Stomach smooth muscle (tissue), 2 donors: ENCODE results near the gene INF2.

Experiments used
- H3K27ac ChIP-seq: one replicate; pipeline ENCODE4 v1.7.0; 2013; ENCODE audit warnings: mild to moderate bottlenecking, low read length, inconsistent platforms
- H3K27me3 ChIP-seq, 2 donors: one replicate each; pipeline ENCODE4 v1.7.0; 2013; ENCODE audit warnings: low read length in 2 of 2; ENCODE audit not compliant: insufficient read depth in 2 of 2, control insufficient read depth in 1 of 2
- H3K36me3 ChIP-seq, 2 donors: one replicate each; pipeline ENCODE4 v1.7.0; 2013; ENCODE audit warnings: low read length in 2 of 2; ENCODE audit not compliant: control insufficient read depth in 2 of 2, insufficient read depth in 2 of 2
- H3K4me1 ChIP-seq: one replicate; pipeline ENCODE4 v1.7.0; 2013; ENCODE audit warnings: low read length; ENCODE audit not compliant: control insufficient read depth, insufficient read depth
- H3K4me3 ChIP-seq, 2 donors: one replicate each; pipeline ENCODE4 v1.7.0; 2013; ENCODE audit warnings: low read length in 2 of 2
- H3K9ac ChIP-seq, 2 donors: one replicate each; pipeline ENCODE4 v1.7.0; 2013; ENCODE audit warnings: low read length in 2 of 2, mild to moderate bottlenecking in 1 of 2
- H3K9me3 ChIP-seq, 2 donors: one replicate each; pipeline ENCODE4 v1.7.0; 2013; ENCODE audit warnings: low read length in 2 of 2; ENCODE audit not compliant: control insufficient read depth in 2 of 2
- donor health status: healthy.
- donor health status: Pancreatic carcinoma.

INF2 gene

GRCh38 chr14:104692261-104692938 is 3.0 kb downstream of the INF2 start:
- Histone ChIP-seq H3K4me3 (no peak overlapping the region), H3K27ac (no peak overlapping the region)

DNA sequence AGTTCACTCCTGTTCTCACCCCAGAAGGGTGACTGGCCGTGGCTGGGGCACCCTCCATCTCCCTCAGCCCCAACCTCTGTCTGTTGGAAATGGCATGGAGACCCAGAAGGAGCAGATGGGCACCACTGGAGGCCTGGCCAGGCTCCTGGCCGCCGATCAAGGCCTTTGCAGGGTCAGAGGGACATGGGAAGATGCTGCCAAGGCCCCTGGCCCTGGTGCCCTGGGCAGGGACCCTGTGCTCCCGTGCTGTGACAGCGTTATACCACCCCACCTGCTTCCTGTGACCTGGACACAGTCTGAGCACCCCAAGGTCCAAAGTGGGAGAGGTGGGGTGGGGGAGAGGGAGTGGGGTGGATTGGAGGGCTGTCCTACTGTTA is 3.5 kb downstream of the INF2 start:
- Histone ChIP-seq H3K4me3 (no peak overlapping the region), H3K9ac (no peak overlapping the region), H3K27ac (no peak overlapping the region), H3K36me3 (no peaks in the 10 kb centered on the region), H3K9me3 (no peaks in the 10 kb centered on the region), H3K27me3 (no peaks in the 10 kb centered on the region), H3K4me1 (peaks cover 88% of the 10 kb centered on the region)

More at GRCh38 chr14:104692261-104692938, 3.0 kb downstream of the INF2 start:
- H3K9ac ChIP-seq: peak overlapping the region in 1 of 2 donors; percentile 42
- H3K4me1 ChIP-seq: peaks cover 88% of the 10 kb centered on the region
- no peaks in the 10 kb centered on the region for H3K36me3 ChIP-seq
- H3K27me3 ChIP-seq: no peaks in the 10 kb centered on the region
- no peaks in the 10 kb centered on the region for H3K9me3 ChIP-seq

DNA sequence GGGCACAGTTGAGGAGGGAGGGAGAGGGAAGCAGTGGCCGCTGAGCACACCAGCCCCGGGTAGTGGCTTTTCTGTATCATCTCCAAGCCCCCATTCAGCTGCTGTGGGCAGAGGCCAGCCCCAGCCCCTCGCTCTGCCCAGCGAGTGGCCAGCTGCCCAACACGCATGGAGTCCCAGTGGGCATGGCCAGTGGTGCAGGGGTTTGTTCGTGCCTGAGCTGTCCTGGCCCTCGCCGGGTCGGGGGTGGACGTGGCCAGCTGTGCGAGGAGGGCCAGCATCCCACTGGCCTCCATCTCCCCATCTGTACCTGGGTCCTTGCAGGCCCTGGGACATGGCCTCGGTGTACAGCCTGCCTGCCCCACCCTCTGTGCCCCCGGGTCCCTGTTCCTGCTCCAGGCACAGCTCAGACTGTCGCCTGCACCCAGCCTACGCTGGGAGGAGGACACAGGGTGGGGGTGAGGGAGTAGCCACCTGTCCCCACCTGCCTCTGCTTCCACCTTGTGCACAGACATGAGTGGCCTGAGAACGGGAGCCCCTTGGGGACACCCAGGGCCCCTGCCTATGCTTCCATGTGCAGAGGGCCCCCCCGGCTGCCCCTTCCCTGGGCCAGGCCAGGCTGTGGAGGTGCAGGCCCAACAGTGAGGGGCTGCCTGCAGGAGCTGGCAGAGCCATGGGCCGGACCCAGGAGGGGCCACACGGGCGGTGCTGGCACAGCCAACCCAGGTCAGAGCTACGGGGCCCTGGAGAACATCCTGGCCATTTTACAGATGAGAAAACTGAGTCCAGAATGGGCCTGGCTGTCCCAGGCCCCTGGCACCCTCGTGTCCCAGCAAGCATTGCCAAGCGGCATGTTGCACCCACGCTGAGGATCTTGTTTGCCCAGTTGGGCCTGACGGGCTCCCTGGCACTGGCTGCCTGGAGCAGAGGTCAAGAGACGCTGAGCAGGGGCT is 4.3 kb downstream of the INF2 start:
- no peak overlapping the region for H3K9ac ChIP-seq

DNA sequence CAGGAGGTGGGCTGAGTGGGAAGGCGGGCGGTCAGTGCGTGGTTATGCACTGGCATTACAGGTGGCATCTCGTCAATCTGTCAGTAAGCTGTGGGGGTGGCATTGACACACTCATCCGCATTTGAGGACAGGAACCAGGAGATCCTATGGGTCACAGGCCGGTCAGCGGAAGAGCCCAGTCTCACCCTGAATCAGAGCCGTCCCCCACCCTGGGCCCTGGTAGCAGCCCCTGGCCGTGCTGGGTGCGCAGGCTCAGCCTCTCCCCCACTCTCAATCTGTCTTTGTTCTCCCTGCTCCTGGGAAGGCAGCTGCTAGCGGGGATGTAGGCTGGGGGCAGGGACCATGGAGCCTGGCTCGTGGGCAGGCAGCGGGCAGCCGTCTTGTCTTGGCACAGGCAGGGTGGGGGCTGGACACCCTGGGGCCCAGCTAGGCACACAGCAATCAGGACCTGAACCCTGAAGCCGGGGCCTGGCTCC is 5.1 kb downstream of the INF2 start:
- Histone ChIP-seq H3K27me3 (no peaks in the 10 kb centered on the region), H3K9me3 (no peaks in the 10 kb centered on the region), H3K27ac (no peak overlapping the region), H3K36me3 (no peaks in the 10 kb centered on the region), H3K9ac (no peak overlapping the region), H3K4me1 (peaks cover 89% of the 10 kb centered on the region), H3K4me3 (no peak overlapping the region)

More for the DNA sequence above, 4.3 kb downstream of the INF2 start:
- no peak overlapping the region for H3K4me3 ChIP-seq
- H3K4me1 ChIP-seq: peaks cover 87% of the 10 kb centered on the region
- no peak overlapping the region for H3K27ac ChIP-seq
- no peaks in the 10 kb centered on the region for H3K36me3 ChIP-seq
- no peaks in the 10 kb centered on the region for H3K9me3 ChIP-seq
- no peaks in the 10 kb centered on the region for H3K27me3 ChIP-seq

DNA sequence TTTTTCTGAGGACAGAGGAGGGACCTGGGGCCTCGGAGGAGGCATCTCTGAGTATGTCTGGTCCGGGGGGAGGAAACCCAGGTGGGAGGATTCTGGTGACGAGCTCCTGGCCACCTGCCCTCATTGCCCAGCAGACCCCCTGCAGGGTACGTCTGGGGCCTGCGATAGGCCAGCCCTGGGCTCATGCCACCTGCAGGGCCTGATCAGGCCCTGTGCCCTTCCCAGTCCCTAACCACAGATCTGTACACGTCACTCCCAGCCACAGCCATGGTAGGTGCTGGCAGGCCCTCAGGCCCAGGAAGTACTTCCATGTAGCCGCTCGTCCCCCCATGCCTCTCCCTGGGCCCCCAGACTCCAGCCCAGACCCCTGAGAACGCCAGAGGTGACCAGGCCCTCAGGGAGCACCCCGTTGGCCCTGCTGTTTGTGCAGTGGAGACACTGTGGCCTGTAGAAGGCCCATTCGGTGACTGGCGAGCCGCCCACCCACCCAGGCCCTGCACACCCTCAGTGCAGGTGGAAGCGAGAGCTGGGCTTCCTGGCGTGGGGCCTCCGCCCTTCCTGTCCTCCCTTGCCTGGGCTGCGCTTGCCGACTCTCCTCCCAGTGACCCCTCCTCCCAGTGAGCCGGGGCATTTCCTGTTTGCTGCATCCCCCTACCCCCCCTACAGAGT is 5.7 kb downstream of the INF2 start:
- no peaks in the 10 kb centered on the region for H3K9me3 ChIP-seq
- no peak overlapping the region for H3K27ac ChIP-seq
- no peak overlapping the region for H3K4me3 ChIP-seq
- no peaks in the 10 kb centered on the region for H3K36me3 ChIP-seq
- no peaks in the 10 kb centered on the region for H3K27me3 ChIP-seq
- no peak overlapping the region for H3K9ac ChIP-seq
- H3K4me1 ChIP-seq: peaks cover 92% of the 10 kb centered on the region

DNA sequence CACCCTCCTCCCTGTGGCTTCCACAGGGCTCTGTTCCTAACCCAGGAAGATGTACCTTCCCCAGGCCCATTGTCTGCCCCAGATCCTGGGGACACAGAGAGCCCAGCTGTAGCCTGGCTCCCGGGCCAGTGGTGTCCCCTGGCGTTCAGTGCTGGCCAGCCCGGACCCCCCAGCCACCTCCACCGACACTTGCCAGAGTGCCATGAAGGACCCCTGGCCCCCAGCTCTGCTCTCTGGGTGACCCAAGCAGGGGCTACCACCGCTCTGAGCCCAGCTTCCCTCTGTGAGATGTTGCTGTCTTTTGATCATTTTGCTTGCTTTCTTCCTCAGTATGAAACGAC is 6.2 kb downstream of the INF2 start:
- Histone ChIP-seq H3K9me3 (no peaks in the 10 kb centered on the region), H3K9ac (no peak overlapping the region), H3K4me3 (no peak overlapping the region), H3K36me3 (no peaks in the 10 kb centered on the region), H3K27ac (no peak overlapping the region), H3K27me3 (no peaks in the 10 kb centered on the region), H3K4me1 (peaks cover 92% of the 10 kb centered on the region)

DNA sequence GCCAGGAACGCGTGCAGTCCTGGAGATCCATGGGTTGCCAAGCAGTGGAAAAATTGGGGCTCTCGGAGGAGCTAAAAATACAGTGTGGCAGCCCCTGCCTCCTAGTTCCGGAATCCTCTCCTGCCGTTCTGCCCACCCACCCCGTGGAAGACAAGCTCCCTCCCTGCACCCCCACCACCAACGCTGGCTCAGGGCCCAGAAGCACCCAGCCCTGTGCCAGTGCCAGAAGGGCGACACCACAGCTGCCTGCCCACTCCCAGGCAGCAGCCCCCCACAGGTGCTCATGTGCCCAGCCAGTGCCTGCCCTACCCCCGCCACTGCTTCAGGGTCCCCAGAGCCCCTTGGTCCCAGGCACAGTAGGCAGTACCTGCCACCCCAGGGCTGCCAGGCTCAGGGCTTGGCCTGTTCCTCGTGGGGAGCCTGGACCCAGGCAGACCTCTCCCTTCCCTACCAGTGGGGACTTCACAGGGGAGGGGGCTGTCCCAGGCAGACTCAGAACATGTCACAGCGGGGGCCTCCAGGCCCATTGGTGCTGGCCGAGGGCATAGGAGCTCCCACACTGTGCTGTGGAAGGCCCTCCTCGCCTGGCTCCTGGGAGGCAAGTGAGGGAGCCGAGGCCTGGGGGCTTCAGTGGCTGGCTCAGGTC is 7.4 kb downstream of the INF2 start:
- Histone ChIP-seq H3K9ac (no peak overlapping the region), H3K27me3 (no peaks in the 10 kb centered on the region), H3K36me3 (no peaks in the 10 kb centered on the region), H3K9me3 (no peaks in the 10 kb centered on the region), H3K4me1 (peaks cover 84% of the 10 kb centered on the region), H3K4me3 (no peak overlapping the region), H3K27ac (no peak overlapping the region)

DNA sequence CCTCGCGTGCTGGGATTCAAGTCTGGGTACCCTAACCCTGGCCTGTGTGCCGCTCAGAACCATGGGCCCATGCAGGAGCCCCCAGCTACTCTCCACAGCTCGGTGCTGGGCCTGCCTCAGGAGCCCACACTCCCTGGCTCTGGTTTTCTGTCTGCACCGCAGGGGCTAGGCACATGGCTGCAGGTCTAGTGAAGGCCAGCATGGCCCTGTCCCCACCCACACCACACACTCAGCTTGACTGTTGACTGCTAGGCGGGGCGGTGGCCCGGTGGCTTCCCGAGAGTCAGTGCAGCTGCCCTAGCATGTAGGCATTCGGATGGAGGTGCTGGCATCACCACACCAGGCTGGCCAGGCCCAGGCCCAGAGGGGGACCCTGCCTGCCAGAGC is 7.9 kb downstream of the INF2 start:
- H3K9ac ChIP-seq: no peak overlapping the region
- H3K36me3 ChIP-seq: no peaks in the 10 kb centered on the region
- H3K4me3 ChIP-seq: no peak overlapping the region
- peaks cover 79% of the 10 kb centered on the region for H3K4me1 ChIP-seq
- H3K27me3 ChIP-seq: no peaks in the 10 kb centered on the region
- H3K27ac ChIP-seq: no peak overlapping the region
- no peaks in the 10 kb centered on the region for H3K9me3 ChIP-seq

DNA sequence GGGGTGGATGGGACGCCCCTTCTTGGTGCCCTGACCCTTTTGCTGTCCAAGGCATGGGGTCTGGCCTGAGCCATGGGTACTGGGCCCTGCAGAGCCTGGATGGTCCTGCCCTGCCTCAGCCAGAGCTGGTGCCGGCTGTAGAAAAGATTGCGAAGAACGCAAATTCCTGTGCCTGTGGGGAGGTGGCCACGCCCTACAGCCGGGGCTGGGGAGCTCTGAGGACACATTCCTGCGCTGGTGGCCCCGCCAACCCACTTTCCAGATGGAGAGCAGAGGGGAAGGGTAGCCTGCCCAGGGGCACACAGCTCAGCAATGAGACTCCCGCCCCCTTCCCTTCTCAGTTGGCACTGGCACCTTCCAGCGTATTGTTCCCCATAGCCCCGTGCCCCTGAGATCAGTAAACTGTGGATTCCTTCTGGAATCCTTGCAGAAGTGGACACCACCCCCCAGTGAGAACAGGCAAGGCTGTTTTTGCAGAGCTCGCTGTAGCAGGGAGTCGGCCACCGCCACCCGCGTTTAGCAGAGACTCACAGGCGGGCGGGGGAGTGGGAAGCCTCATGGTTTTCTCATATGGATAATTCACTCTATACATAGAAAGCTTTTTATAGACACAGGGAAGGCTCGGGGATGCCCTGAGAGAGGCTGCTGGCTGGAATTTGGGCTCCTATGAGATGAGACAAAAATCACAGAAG is 8.6 kb downstream of the INF2 start:
- H3K4me3 ChIP-seq: no peak overlapping the region
- H3K9me3 ChIP-seq: no peaks in the 10 kb centered on the region
- H3K9ac ChIP-seq: no peak overlapping the region
- H3K27me3 ChIP-seq: no peaks in the 10 kb centered on the region
- H3K4me1 ChIP-seq: peaks cover 71% of the 10 kb centered on the region
- peak overlapping the region; percentile 2 for H3K27ac ChIP-seq
- H3K36me3 ChIP-seq: no peaks in the 10 kb centered on the region
